GM11168 (cell line): Measurements from ENCODE around the gene RBMS3.
"Not testable (repeated sequence)": the region's sequence is repeated elsewhere in the genome, so short reads cannot be mapped to it uniquely, and the experiment has no call there.

Source experiments
- in situ Hi-C: fragments of 300-500 bp; cut with MboI; formaldehyde crosslinking; loops from one replicate; pipeline ENCODE4 v1.12.0; 2022; ENCODE audit warnings: low sequenced_read_pairs; ENCODE audit not compliant: unreplicated experiment

RBMS3 gene

GRCh38 chr3:29511701-29512100 is 230.8 kb downstream of the RBMS3 start:
- in situ Hi-C loops: no loop called here

GRCh38 chr3:29512641-29513040 is 231.8 kb downstream of the RBMS3 start:
- in situ Hi-C loops: no loop called here

GRCh38 chr3:29513236-29513635 is 232.4 kb downstream of the RBMS3 start:
- in situ Hi-C loops: no loop called here

- in situ Hi-C loops: no loop called here
Observed at GRCh38 chr3:29514170-29514569, 233.3 kb downstream of the RBMS3 start.

- in situ Hi-C loops: no loop called here
Observed at GRCh38 chr3:29514912-29515311, 234.0 kb downstream of the RBMS3 start.

- in situ Hi-C loops: no loop called here
Observed at GRCh38 chr3:29515451-29515850, 234.6 kb downstream of the RBMS3 start.

- in situ Hi-C loops: no loop called here
Observed at GRCh38 chr3:29516164-29516563, 235.3 kb downstream of the RBMS3 start.

- in situ Hi-C loops: no loop called here
Observed at GRCh38 chr3:29520764-29521163, 239.9 kb downstream of the RBMS3 start.

GRCh38 chr3:29521293-29521692 is 240.4 kb downstream of the RBMS3 start:
- in situ Hi-C loops: no loop called here

- in situ Hi-C loops: no loop called here
Observed at GRCh38 chr3:29521751-29522150, 240.9 kb downstream of the RBMS3 start.

- in situ Hi-C loops: not testable (repeated sequence)
Observed at GRCh38 chr3:29524433-29524832, 243.6 kb downstream of the RBMS3 start.

- in situ Hi-C loops: no loop called here
Observed at GRCh38 chr3:29525254-29525881, 244.5 kb downstream of the RBMS3 start.

GRCh38 chr3:29527246-29527645 is 246.4 kb downstream of the RBMS3 start:
- in situ Hi-C loops: no loop called here

- in situ Hi-C loops: no loop called here
Observed at GRCh38 chr3:29531644-29532043, 250.8 kb downstream of the RBMS3 start.

- in situ Hi-C loops: no loop called here
Observed at GRCh38 chr3:29532473-29532872, 251.6 kb downstream of the RBMS3 start.

GRCh38 chr3:29534006-29534405 is 253.1 kb downstream of the RBMS3 start:
- in situ Hi-C loops: no loop called here

GRCh38 chr3:29536016-29536758 is 255.3 kb downstream of the RBMS3 start:
- in situ Hi-C loops: no loop called here

GRCh38 chr3:29537889-29538609 is 257.2 kb downstream of the RBMS3 start:
- in situ Hi-C loops: no loop called here

GRCh38 chr3:29538610-29538958 is 257.7 kb downstream of the RBMS3 start:
- in situ Hi-C loops: no loop called here

GRCh38 chr3:29540544-29540943 is 259.7 kb downstream of the RBMS3 start:
- in situ Hi-C loops: no loop called here

- in situ Hi-C loops: no loop called here
Observed at GRCh38 chr3:29544701-29545363, 264.0 kb downstream of the RBMS3 start.
